PFSK-1 (cell line): ENCODE data around the gene GORASP1.

Source experiments
- FOXP2 ChIP-seq: optimal IDR thresholded peaks from 2 replicates; pipeline ENCODE3; 2011; ENCODE audit warnings: borderline replicate concordance, control low read depth, inconsistent platforms; ENCODE audit not compliant: insufficient read depth; ENCODE audit errors: extremely low read length, extremely low read depth
- POLR2AphosphoS5 ChIP-seq: IDR thresholded peaks from 2 replicates; pipeline ENCODE4 v1.6.1; 2012; ENCODE audit warnings: low read depth, mild to moderate bottlenecking, control low read depth, low read length, moderate library complexity
- REST ChIP-seq, 2 experiments: IDR thresholded peaks; 2 replicates each; pipeline versions ENCODE4 v1.6.1 to v1.8.0; 2011 to 2012; ENCODE audit warnings: low read depth in 2 of 2, low read length in 2 of 2, control low read depth in 1 of 2, inconsistent platforms in 1 of 2, mild to moderate bottlenecking in 1 of 2, moderate library complexity in 1 of 2; ENCODE audit not compliant: insufficient read depth in 1 of 2
- SIN3A ChIP-seq: IDR thresholded peaks from 2 replicates; pipeline ENCODE4 v1.6.1; 2012; ENCODE audit warnings: mild to moderate bottlenecking, low read length, moderate library complexity, borderline replicate concordance; ENCODE audit not compliant: insufficient read depth
- TAF1 ChIP-seq: IDR thresholded peaks from 2 replicates; pipeline ENCODE4 v1.6.1; 2012; ENCODE audit warnings: low read length, control low read depth, borderline replicate concordance; ENCODE audit not compliant: insufficient read depth

Gene GORASP1

GRCh38 chr3:39079530-39079929 lies 27.9 kb downstream of the GORASP1 start:
- TF ChIP-seq TAF1, result no peak
- TF ChIP-seq REST (IDR thresholded peaks at IDR 0.05; ENCODE audit: insufficient read depth in 1 of 2, low read depth in 2 of 2, low read length in 2 of 2), result no peak
- TF ChIP-seq FOXP2, result no peak
- no peak for TF ChIP-seq SIN3A
- TF ChIP-seq POLR2AphosphoS5, result no peak

GRCh38 chr3:39075910-39076309 lies 31.5 kb downstream of the GORASP1 start:
- TF ChIP-seq REST (IDR thresholded peaks at IDR 0.05; ENCODE audit: insufficient read depth in 1 of 2, low read depth in 2 of 2, low read length in 2 of 2) (no peak), SIN3A (no peak), TAF1 (no peak), POLR2AphosphoS5 (no peak), FOXP2 (no peak)

GRCh38 chr3:39068556-39068955 lies 38.9 kb downstream of the GORASP1 start:
- TF ChIP-seq POLR2AphosphoS5 (no peak), TAF1 (no peak), SIN3A (no peak)

GRCh38 chr3:39067286-39067685 lies 40.1 kb downstream of the GORASP1 start:
- TF ChIP-seq FOXP2, result no peak
- TF ChIP-seq TAF1, result no peak
- no peak for TF ChIP-seq POLR2AphosphoS5
- TF ChIP-seq SIN3A, result no peak
- no peak for TF ChIP-seq REST (IDR thresholded peaks at IDR 0.05; ENCODE audit: insufficient read depth in 1 of 2, low read depth in 2 of 2, low read length in 2 of 2)

GRCh38 chr3:39065197-39065596 lies 42.2 kb downstream of the GORASP1 start:
- no peak for TF ChIP-seq POLR2AphosphoS5
- TF ChIP-seq FOXP2, result no peak
- TF ChIP-seq SIN3A, result no peak
- TF ChIP-seq REST (IDR thresholded peaks at IDR 0.05; ENCODE audit: insufficient read depth in 1 of 2, low read depth in 2 of 2, low read length in 2 of 2), result no peak
- TF ChIP-seq TAF1, result no peak
